Superior temporal gyrus (tissue), 1 donor: ENCODE data around the gene MAB21L2.

Experiments used
- DNase-seq: peaks from one replicate; pipeline ENCODE4 v3.0.0-alpha.2; 2016; ENCODE audit errors: extremely low spot score

The MAB21L2 gene

DNA sequence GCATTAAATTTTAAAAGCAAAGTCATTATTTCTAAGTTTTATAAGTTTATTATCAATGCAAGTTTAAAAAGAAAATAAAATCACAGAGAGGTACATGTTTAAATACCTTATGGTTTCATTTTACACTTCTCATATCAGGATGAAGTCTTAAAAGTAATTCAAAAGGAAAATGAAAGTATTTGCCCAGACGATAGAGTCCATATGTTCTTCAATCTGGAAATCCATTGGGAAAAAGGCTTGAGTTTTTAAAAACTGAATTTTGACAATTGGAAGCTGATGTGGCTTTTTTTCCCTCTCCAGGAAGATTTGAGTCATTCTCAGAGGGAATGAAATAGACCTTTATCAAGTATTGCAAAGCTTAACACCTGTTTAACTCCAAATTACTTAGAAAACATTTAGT lies 37.1 kb downstream of the MAB21L2 start:
- DNase-seq = no peak

GRCh38 chr4:150624055-150624454 lies 42.1 kb downstream of the MAB21L2 start:
- no peak for DNase-seq

GRCh38 chr4:150625033-150625432 lies 43.1 kb downstream of the MAB21L2 start:
- no peak for DNase-seq

GRCh38 chr4:150628073-150628472 lies 46.1 kb downstream of the MAB21L2 start:
- no peak for DNase-seq

DNA sequence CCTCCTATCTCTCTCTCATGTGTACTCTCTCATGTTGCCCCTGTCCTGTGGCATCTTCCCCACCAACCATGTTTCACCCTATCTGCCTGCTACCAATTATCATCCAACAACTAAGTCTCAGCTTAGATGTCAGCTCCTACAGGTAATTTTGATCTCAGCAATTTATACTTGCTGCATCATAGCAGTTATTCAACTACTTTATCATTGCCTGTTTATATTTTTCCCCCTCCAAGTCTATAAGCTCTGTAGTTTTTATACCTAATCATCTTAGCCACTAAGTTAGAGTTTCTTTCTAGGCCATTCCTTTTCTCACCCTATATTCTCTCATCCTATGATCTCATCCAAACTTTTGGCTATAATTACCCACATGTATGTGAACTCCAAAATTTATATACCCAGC lies 50.7 kb downstream of the MAB21L2 start:
- DNase-seq = no peak
